Measurements from ENCODE around the gene NLE1.
A peak's percentile ranks its signal among the peaks of the same experiment; 100 is the strongest.

The NLE1 gene

GRCh38 chr17:35171834-35172233 lies 29.7 kb upstream of the NLE1 start:
- in situ Hi-C loops (cut with HindIII; ENCODE audit: low sequenced_read_pairs): no loop called here
- no peak for TF ChIP-seq CTCF (IDR thresholded peaks at IDR 0.05; ENCODE audit: low read depth, low read length)
- no peak overlapping the region for H3K4me3 ChIP-seq (ENCODE audit: low read depth, low read length)
- DNase-seq (ENCODE audit: low read depth, low spot score): no peak

- peak; percentile 28 for DNase-seq (ENCODE audit: low read depth, low spot score)
- no peak overlapping the region for H3K4me3 ChIP-seq (ENCODE audit: low read depth, low read length)
- in situ Hi-C loops (cut with HindIII; ENCODE audit: low sequenced_read_pairs): no loop called here
- TF ChIP-seq CTCF (IDR thresholded peaks at IDR 0.05; ENCODE audit: low read depth, low read length): peak; percentile 3
Measured at GRCh38 chr17:35170968-35171771, 29.1 kb upstream of the NLE1 start.

GRCh38 chr17:35169835-35170363 lies 27.8 kb upstream of the NLE1 start:
- in situ Hi-C loops (cut with HindIII; ENCODE audit: low sequenced_read_pairs): no loop called here
- TF ChIP-seq CTCF (IDR thresholded peaks at IDR 0.05; ENCODE audit: low read depth, low read length): no peak
- no peak for DNase-seq (ENCODE audit: low read depth, low spot score)
- H3K4me3 ChIP-seq (ENCODE audit: low read depth, low read length): no peak overlapping the region

GRCh38 chr17:35167666-35168065 lies 25.6 kb upstream of the NLE1 start:
- TF ChIP-seq CTCF (IDR thresholded peaks at IDR 0.05; ENCODE audit: low read depth, low read length): no peak
- in situ Hi-C loops (cut with HindIII; ENCODE audit: low sequenced_read_pairs): no loop called here
- H3K4me3 ChIP-seq (ENCODE audit: low read depth, low read length): no peak overlapping the region
- no peak for DNase-seq (ENCODE audit: low read depth, low spot score)

GRCh38 chr17:35167046-35167445 lies 24.9 kb upstream of the NLE1 start:
- no peak for TF ChIP-seq CTCF (IDR thresholded peaks at IDR 0.05; ENCODE audit: low read depth, low read length)

GRCh38 chr17:35166526-35166925 lies 24.4 kb upstream of the NLE1 start:
- in situ Hi-C loops (cut with HindIII; ENCODE audit: low sequenced_read_pairs): no loop called here
- no peak overlapping the region for H3K4me3 ChIP-seq (ENCODE audit: low read depth, low read length)
- DNase-seq (ENCODE audit: low read depth, low spot score): no peak
- no peak for TF ChIP-seq CTCF (IDR thresholded peaks at IDR 0.05; ENCODE audit: low read depth, low read length)

More at GRCh38 chr17:35167046-35167445, 24.9 kb upstream of the NLE1 start:
- in situ Hi-C loops (cut with HindIII; ENCODE audit: low sequenced_read_pairs): no loop called here
- H3K4me3 ChIP-seq (ENCODE audit: low read depth, low read length): no peak overlapping the region
- no peak for DNase-seq (ENCODE audit: low read depth, low spot score)
